ENCODE measurements around the gene AGBL4.

AGBL4 gene

DNA sequence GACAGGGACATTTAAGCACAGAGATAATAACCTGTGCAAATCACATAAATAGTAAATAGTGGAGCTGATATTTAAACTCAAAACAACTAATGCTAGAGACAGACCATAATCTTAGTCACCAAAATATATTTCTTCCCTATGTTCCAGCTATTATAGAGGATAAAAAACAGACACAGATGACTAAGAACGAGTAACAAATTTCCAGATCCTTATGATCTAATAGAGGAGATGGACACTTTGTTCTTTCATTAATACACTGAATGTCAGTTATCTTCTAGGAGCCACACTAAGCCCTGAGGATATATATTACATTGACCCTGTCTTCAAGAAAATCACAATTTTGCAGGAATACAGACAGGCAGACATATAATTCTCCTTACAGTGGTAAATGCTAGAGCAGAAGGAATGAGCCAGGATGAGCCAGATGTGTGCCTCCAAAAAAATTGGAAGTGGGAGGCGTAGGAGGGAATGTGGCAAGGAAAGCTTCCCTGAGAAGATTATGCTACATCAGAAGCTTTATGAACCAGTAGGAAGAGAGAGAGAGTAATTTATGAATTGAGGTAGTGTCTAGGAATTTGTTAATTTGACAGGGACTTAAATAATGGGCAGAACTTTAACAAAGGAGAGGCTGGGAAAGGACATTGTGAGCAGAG, 851.7 kb downstream of the AGBL4 start:
- no peak for DNase-seq

DNA sequence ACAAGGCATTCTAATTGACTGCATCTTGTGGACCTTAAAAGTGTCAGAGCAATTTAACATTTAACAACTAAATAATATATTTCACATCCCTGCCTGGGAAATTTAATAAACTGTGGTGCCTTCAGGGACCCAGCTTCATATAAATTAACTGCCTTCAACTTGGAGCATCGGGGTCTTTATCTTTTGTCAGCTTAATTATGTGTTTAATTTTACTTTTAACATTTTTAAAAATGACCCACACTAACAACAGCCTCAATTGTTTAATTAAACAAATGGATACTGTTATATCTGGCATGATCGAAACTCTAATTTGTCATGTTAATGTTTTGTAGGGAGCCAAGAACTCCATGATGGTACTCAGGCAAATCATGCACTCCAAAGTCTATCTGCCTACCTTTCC, 857.7 kb downstream of the AGBL4 start:
- DNase-seq, result no peak

DNA sequence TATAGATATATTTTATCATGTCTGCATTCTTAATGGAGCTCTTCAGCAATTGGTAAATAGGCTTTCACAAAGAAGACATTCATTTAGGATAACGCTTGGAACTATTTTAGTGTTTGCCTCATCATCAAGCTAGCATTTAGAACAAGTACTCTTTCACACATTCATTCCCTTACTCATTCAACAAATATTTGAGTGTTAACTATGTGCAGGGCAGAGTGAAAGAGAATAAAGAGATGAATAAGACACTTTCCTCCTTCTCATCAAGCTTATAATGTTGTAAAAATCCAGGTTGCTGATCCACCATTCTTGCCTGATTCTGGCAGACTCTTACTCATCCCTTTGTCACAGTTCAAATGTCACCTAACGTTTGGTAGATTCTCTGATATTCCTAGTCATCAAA, 860.7 kb downstream of the AGBL4 start:
- no peak for DNase-seq

DNA sequence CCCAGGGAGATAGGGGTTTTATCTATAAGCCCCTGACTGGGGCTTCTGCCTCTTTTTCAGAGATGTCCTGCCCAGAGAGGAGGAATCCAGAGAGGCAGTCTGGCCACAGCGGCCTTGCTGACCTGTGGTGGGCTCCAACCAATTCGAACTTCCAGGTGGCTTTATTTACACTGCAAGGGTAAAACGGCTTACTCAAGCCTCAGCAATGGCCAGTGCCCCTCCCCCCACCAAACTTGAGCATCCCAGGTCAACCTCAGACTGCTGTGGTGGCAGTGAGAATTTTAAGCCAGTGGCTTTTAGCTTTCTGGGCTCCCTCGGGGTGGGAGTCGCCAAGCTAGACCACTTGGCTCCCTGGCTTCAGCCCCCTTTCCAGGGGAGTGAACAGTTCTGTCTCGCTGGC, 863.1 kb downstream of the AGBL4 start:
- no peak for DNase-seq

DNA sequence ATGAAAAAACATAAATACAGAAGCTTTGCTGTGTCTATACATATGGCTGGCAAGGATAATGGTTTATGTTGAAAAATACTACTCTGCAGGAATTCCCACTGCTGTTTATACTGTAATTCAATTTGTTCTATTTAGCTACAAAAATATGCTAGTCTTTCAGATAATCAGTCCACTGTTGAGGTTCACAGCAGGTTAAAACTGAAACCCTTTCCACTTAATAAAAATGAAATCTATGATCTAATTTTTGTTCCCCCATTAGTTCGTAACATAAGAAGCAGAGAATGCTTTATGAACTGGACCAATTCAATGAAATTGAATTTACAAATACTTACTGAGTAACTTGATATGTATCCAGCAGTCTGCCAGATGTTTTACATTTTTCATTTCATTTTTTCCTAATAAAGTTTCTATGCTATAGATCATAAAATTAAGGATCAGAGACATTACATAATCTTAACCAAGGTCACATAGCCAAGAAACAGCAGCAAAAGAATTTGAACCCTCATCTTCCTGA, 887.0 kb downstream of the AGBL4 start:
- DNase-seq, result no peak

DNA sequence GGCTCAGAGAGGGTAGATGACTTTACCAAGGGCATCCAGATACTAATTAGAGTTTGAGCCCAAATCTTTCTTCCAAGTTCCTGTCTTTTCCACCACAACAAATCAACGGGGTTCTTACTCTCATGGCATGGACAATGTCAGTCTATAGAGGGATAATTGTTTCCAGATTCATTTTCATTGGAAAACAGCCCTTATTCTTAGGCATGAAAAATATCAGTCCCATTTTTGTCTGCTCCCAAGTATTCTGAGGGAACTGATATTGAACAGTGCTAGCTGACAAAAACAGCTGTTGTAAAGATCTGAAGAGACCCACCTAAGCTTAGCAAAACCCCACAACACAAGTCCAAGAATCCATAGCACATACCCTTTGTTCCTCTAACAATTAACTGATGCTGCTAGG, 898.0 kb downstream of the AGBL4 start:
- DNase-seq, result no peak

DNA sequence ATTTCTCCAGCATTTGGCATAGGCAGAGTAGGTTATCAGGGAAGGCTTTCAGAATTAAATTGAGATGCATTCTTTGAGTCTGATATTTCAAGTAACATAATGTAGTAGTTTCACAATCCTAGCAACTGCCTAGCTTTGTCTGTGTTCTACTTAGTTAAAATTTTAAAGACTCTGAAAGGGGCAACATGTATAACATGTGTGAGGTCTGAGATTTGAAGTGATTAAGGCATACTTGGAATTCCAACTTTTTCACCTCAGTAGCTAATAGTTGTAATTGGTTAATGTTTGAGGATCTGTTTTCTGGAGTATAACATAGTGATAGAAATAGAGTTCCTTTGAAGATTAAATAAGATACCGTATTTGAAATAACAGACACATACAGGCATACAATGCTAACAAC, 911.8 kb downstream of the AGBL4 start:
- no peak for DNase-seq

DNA sequence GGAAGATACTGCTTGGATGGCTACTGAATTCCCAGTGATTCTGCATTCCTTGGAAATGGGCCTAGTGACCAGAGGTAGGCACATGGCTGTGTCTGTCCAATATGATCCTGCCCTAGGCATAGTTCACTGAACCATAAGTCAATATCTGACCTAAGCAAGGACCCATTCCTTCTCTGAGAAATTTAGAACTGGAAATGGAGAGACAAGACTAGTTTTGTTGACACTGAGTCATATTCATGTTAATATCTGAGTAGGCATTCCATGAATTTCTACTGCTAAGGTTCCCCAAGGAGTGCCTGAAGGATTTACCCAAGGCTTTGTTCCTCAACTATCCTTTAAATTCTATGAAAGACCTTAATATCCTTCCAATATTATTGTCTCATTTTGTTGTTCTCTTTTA, 917.3 kb downstream of the AGBL4 start:
- no peak for DNase-seq

DNA sequence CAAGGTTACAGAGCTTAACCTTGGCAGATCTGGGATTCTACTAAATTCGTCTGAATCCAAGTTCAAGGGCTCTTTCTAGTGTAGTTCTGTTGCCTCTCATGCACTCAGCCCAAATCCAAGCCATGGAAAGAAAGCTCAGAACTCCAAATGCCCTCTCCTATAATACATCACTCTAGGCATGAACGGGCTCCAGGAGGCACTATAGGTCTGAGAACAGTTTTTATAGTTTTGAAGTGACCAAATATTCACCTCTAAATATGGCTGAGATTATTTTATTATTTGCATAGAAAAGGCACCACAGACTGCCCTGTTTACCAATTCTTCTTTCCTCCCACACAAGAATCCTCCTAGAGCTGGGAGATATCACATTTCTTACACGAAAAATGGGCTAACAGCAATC, 919.2 kb downstream of the AGBL4 start:
- DNase-seq, result no peak

DNA sequence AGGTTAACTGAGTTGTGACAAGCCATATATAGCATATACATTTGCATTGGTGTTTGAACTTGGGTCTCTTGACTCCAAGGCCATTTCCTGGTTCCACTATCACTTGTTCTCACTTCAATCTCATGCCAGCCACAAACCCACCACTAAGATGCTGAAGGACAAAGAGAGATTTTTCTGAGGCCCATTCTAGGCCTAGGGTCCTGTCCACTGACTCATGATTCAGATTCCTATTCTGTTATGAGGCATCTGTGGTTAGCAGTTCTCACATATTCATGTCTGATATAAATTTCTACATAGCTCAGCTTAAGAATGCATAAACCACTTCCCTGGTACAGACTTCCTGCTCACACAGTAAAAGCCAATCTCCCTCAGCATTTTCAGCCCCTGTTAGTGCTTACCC, 921.0 kb downstream of the AGBL4 start:
- no peak for DNase-seq

DNA sequence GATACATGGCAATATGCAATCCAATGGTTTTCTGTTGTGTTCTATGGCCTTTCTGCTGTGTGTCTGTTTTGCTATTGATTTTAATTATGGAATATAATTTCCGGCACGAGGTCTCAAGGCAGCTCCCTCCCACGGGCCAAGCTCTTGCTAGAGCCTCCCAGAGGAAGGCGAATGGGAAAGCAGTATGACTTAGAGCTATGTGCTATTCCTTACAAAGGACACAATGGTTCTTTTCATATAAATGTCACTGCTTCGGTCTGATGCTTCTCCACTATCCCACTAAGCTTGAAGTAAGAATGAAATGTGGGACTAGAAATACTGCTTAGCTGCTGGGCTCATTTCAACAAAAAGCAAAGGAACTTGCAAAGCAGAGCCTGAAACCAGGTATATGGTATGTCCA, 924.9 kb downstream of the AGBL4 start:
- DNase-seq, result no peak

DNA sequence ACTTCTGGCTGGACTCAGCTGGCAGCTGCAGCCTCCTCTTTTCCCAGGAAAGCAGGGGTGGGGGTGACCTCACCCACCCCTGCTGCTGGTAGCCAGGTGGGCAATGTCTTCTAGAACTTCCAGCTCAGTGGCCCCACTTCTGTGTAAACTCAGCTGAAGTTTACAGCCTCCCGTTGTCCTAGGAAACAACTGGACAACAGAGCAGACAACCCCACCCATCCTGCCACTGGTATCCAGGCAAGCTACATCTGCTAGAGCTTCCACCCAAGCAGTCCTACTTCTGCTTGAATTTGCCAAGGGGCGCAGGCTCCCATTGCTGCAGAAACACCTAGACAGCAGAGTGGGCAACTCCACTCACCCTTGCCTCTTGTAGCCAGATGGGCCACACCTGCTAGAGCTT, 937.4 kb downstream of the AGBL4 start:
- DNase-seq, result no peak

DNA sequence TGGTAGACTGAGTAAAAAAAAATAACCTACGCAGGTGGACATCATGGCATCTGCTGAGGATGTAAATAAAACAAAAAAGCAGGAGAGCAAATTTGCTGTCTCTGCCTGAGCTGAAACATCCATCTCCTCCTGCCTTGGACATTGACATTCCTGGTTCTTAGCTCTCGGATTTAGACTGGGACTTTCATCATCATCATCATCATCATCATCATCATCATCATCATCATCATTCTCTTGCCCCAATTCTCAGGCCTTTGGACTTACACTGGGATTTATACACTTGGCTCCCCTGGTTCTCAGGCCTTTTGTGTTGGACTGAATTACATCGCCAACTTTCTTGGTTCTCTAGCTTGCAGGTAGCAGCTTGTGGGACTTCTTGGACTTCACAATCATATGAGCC, 938.7 kb downstream of the AGBL4 start:
- DNase-seq, result no peak

DNA sequence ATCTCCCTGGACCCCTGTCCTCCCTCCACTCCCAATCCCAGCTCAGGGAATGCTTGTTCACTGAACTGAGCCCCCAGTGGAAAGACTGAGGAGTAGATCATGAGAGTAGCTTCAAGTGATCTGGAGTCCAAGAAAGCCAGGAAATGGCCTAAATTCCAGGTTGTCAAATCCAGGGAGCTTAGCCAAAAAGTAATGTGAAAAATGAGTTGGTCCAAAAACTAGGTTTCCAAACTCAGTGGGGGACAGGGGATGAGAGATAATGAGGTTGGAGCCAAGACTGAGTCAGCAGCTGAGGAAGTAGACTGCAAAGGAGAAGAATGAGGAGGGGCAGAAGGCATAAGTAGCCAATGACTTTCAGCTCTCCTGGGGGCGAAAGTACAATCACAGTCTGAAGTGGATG, 963.0 kb downstream of the AGBL4 start:
- DNase-seq, result no peak

DNA sequence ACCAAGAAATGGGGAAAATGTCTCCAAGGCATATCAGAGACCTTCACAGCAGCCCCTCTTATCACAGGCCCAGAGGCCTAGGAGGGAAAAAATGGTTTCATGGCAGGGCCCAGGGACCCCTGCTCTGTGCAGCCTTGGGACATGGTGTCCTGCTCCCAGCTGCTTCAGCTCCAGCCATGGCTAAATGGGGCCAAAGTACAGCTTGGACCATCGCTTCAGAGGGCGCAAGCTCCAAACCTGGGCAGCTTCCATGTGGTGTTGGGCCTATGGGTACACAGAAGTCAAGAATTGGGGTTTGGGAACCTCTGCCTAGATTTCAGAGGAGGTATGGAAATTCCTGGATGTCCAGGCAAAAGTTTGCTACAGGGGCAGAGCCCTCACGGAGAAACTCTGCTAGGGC, 964.7 kb downstream of the AGBL4 start:
- DNase-seq, result no peak

DNA sequence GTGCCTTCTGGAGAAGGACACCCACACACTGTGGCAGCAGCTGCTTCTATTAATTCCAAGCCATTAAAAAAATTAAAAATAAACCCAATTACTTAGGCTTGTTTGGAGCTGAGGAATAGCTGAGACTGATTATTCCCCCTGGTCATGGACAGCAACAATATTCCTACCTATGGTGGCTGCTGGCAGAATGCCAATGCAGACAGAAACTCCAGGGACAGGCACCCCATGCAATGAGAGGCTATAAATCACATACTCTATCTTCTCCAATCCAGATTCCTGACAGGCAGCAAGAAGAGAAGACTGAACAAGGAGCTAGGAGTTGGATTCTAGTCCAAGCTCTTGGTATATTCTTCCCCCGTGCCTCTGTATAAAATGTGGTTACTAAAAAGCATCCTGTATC, 971.7 kb downstream of the AGBL4 start:
- DNase-seq, result no peak

DNA sequence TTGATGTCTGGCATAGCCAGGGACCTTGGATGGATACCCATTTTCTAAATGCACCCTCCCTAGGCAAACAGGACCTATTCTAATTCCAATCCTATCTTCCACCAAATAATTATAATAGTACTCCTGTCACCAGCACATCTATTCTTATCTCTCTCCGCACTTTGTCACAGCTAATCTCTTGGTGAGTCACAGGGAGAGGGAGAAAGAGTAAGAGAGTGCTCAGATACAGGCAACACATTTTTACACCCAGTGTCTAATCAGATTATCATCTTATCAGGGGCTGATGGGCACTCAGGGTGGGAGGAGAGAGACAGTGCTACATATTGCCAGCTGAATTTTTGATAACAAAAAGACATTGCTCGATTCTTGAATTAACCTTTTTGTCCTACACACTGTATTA, 972.1 kb downstream of the AGBL4 start:
- no peak for DNase-seq

DNA sequence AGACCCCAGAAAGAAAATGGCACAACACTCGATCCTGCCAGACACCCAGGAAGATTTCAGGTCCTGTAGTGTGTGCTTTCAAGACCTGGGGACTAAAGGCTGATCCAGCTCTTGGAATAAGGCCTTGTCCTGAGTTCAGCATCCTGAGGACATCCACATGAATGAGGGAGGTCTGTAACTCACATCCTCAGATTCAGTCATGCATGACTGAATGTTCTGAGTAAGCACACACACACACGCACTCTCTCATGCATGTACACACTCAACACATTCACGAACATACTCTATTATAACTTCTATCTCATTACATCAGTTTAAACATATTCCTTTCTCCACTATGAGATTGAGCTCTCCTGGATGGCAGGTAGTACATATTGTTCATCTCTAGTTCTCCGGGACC, 973.7 kb downstream of the AGBL4 start:
- no peak for DNase-seq

DNA sequence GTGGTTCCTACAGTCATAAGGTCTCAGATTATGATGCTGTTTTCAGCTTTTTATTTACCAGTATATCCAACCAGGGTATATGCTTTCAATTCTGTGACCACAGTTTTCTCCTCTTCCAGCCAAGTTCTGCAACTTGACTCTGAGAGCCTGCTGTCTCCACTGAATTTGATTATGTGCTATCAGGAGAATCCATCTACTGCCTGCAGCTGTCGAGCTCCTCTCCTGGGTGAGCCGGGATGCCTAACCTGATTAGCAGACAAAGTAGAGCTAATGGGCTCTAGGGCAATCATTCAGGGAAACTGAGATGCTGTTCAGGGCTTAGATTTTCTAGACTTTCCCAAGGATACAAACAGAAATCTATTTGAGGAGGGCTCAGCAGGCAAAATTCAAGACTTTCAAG, 975.6 kb downstream of the AGBL4 start:
- no peak for DNase-seq

DNA sequence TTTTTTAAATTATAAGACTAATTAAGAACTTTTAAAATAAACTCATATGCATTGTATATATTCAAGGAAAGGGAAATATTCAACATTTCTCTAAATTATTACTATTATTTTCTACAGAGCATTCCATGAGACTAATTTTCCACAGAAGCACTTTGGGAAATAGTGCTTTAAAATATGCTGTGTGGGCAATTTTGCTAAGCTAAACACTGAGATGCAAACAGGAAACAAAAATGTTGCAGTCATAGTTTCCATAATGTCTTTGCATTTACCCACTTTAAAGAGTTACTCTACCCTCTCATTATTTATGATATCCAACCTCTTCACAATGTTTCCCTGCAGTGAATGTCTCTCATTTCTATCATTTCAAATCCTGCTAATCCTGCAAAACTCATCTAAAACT, 977.4 kb downstream of the AGBL4 start:
- no peak for DNase-seq

DNA sequence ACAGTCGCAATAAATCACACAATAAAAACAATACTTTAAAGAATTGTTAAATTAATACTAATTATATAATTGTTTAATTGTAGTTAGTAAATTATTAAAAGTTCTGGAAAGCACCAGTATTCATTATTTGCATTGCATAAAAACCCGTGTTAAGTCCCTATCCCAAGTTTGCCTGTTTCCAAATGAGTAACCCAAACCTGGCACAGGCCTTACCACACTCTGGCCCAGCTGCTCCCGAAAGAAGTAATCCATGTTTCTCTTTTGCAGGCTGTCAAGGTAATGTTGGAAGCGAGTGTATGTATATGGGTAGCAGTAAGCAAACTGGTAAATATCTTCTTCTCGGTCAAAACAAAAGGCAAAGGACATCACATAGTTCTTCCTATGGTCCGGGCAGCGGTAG, 978.4 kb downstream of the AGBL4 start:
- DNase-seq, result no peak

DNA sequence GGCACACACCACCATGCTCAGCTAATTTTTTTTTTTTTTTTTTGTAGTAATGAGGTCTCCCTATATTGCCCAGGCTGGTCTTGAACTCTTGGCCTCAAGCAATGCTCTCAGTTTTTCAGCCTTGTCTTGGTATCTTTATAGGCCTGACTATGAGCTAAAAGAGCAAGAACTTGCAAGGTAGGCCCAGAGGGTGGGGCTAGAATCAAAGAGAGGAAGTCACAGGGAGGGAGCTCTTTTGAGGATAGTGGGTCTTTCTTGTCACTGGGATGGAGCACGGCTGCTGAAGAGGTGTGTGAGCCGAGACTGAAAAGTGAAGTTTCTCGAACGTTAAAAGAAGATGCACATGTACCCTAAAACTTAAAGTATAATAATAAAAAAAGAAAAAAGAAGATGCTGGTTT, 987.1 kb downstream of the AGBL4 start:
- no peak for DNase-seq

DNA sequence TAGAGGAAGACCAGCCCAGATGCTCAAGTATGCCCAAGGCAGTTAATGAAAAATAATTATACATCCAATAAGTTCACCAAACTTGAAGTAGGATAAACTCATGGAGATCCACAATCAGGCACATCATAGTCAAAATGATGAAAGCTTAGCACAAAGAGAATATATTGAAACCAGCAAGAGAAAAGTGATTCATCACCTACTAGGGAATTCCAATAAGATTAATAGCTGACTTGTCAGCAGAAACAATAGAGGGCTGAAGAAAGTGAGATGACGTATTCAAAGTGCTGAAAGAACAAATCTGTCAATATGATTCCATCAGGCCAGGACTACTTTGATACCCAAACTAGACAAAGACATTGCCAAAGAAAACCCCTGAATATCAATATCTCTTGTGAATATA, 995.4 kb downstream of the AGBL4 start:
- no peak for DNase-seq

DNA sequence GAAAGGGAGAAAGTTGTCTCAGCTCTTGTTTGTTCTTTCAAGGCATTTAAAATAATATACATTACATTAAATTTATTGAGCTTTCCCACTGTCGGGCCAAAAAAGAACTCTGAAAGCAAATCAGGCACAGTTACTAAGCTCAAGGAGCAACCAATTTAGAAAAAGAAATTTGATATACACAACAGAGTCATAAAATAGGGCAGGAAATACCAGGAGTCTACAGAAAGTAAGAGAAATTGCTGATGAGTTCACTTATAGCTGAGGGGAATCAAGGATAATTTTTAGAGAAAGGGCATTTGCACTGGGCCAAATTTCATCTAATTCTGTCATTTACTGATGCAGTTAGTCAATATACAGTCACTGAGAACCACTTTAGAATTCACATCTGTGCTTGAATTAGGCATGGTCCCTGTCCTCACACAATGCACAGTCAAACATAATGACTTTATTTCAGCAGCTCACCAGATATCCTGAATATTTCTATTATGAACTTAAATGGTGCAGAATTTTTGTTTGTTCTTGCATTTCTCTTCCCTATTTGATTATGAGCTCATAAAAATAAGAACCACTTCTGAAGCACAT, 997.4 kb downstream of the AGBL4 start:
- DNase-seq, result no peak
